Fibroblast of gingiva (primary cell): ENCODE data around the gene ARHGEF7.
"Not testable (repeated sequence)": the region's sequence is repeated elsewhere in the genome, so short reads cannot be mapped to it uniquely, and the experiment has no call there.

Source experiments
- DNase-seq: peaks from one replicate; pipeline ENCODE4 v3.0.0-alpha.2; 2011; ENCODE audit warnings: low read depth

ARHGEF7 gene

DNA sequence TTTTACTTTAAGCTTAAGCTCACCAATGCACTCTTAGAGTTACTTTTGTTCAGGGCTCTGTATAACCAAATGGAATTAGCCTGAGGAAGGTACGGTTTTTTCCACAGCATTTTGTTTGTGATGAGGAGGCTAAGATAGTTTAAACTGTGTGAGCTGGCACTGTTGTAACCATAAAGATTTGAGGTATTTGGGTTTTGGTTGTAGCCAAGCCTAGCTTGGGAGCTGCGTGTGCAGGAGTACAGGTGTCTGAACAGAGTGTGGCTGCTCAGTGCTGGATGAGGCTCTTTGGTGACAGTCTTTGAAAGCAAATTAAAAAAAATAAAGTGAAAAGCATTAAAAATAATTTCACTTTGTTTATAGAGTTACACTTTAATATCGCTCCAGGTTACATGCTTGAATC is 56.0 kb downstream of the ARHGEF7 start:
- no peak for DNase-seq

DNA sequence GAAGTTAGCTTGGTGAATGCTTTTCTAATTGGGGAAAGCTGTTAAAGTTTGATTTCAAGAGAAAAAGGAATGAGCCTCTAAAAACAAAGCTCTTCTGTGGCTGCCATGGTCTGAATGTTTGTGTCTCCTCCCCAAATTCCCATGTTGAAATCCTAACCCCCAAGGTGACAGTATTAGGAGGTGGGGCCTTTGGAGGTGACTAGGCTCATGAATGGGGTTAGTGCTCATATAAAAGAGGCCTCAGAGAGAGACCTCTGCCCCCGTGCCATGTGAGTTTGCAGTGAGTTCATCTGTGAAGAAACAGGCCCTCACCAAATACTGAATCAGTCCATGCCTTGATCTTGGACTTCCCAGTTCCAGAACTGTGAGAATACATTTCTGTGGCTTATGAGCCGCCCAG is 56.5 kb downstream of the ARHGEF7 start:
- no peak for DNase-seq

DNA sequence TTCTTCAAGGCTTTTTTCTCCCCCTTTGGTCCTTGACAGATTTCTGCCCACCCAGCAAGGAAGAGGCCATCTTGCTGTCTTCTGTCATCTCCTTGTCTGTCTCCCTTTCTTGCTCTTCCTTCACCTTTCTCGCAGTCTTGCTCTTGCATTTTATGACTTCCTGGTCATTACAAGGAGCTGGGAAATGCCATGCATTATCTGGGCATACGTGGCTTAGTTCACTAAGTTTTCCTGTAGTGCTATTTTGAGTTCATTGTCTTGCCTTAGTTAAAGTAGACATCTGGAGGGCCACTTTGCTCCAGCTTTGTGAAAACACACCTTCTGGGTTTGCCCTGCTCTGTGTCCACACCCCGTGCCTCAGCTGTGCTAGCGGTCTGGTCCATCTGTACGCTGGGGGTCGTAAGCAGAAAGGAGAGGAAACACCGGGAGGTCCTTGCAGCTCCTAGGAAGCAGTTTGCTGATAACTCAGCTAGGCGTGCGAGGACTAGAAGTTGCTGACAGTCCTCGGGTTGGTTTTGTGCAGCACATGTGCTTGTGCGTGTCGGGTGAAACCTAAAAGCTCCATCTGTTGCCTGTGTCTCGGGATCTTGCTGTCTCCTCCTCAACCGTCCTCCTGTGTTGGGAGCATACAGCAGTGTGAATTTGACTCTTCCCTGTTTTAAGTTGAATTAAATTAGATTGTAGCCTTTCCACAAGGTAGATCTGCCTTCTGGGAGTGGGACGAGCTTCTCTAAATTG is 59.4 kb downstream of the ARHGEF7 start:
- no peak for DNase-seq

DNA sequence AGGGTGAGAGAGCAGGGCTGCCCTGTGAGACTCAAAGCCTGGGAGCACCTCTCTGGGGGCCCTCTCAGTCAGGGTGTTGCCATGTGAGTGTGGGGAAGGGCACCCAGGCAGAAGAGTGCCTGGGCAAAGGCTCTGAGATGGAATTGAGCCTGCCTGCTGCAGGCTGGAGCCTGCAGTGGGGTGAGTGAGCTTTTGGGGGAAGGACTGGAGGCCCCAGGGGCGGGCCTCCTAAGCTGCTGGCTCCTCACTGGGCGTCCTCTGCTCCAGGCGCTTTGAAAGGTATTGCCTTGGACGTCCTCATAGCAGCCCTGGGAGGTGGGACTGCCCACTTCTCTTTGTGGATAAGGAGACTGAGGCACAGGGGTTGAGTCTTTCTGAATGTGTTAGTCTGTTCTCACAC is 60.3 kb downstream of the ARHGEF7 start:
- no peak for DNase-seq

DNA sequence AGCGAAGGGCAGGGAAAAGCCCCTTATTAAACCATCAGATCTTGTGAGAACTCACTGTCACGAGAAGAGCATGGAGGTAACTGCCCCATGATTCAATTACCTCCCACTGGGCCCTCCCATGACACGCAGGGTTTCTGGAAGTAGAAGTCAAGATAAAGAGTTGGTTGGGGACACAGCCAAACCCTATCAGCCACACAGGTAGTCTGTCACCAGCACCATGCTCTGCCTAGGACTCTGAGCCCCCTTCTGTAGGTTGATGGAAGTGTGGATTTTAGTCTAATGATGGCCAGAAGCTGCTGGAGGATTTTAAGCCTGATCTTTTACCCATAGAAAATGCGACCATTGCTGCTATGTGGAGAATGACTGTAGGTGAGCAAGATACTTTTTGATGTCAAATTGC is 60.8 kb downstream of the ARHGEF7 start:
- no peak for DNase-seq

DNA sequence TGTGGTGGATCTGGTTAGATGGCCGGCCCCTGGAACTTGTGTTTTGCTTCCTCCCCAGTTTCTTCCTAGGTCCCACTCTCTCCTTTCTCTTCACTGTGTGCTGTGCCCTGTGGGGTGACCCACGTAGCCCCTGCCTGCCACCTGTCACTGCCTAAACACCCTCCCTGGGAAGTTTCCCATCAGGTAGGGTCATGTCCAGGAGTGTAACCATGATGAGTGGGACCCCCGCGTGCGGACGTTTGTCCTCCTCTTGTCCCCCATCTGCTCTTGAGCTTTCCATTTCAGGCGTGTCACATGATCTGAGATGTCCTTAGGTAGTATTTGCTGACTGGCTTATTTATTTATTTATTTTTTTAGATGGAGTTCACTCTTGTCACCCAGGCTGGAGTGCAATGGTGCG is 61.3 kb downstream of the ARHGEF7 start:
- DNase-seq, result no peak

DNA sequence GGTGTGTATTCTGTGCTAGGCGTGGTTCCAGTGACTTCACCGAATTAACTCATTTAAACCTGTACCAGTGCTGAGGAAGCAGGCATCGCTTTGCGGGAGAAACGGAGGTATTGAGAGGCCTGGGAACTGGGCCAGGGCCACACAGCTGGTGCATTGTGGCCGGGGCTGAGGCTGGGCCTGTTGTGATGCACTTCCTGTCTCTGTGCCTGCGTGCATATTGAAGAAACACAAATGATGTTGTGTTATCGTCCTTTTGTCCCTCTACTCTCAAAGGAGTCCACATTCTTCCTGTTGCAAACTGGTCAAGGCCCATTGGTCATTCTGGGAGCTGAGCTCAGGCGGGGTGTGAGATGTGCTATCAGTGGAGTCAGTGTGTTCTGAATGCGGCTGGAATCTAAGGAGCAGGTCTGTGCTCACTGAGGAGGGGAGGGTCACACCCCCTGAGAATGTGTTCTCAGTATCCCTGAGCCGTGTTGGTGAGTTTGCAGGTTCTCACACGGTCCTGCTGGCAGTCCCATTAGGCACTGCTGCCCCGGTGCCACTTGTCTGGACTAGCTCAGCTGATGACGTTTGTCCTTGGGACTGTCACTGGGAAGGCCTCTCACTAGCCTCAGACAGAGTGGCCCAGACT is 62.1 kb downstream of the ARHGEF7 start:
- DNase-seq, result no peak

DNA sequence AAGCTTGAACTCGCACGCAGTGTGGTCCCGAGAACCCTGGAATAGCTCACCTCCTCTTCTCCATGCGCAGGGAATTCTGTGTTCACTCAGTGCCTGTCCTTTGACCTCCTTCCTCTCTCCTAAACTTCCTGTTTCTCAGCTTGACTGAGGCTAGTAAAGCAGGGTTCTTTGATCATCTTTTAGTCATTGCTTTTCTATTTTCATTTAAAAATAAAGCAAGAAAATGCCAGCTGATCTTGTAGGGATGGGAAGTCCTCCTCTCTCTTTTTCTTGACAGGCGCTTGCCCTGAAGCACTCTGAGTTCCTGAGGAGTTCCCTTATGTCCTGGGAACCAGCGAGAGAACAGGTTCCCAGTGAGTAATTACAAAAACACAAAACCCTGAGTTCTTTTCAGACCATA is 62.8 kb downstream of the ARHGEF7 start:
- no peak for DNase-seq

DNA sequence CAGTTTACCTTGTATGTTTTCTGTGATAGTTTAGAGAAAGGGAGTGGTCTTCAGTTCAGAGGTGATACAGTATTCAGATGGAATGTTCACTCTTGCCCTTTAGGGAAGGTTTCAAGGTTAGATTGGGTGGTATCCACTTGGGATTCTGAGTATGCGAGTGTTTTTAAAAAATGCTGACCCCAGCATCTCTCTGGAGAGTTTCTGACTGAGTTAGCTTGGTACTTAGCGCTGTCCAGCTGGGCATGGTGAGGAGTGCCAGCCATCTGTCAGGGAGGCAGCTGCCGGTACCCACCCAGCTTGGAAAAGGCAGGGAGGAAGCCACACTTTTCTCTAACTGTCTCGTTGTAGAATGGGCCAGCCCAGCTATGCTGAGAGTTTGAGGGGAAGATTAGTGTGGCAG is 63.3 kb downstream of the ARHGEF7 start:
- no peak for DNase-seq

DNA sequence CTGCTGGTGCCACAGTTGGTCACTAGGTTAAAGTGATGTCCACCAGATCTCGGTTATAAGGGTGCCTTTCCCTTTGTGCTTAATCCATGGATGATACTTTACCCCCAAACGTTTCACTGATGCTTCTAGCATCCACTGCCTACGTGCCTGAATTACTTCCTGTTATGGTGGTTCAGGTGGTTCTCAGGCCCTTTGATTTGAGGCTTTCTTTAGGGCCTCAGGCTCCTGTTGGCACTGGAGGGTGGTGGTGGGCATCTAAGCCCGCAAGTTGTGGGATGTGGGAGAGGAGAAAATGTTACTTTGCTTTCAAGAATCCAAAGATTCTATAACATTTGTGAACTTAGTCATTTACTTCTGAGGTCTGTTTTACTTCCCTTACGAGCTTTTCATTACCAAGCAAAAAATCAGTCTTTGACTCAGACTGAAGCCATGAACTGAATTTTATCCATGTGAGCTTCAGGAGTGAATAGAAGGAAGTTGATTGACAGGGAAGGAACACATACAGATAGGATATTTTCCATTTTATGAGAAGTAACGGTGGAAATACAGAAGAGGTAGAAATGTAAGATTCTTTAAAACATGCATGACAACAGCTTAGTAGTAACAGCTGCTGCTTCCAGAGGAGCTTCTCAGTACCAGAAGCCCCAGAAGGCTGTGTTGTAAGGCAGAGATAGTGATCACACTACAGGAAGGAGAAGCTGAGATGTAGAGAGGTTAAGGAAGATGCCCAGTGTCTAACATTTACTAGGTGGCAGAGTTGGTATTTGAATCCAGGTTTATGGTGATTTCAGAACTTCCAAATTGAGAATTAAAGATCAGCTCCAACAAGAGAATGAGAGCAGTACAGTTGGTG is 65.0 kb downstream of the ARHGEF7 start:
- no peak for DNase-seq

DNA sequence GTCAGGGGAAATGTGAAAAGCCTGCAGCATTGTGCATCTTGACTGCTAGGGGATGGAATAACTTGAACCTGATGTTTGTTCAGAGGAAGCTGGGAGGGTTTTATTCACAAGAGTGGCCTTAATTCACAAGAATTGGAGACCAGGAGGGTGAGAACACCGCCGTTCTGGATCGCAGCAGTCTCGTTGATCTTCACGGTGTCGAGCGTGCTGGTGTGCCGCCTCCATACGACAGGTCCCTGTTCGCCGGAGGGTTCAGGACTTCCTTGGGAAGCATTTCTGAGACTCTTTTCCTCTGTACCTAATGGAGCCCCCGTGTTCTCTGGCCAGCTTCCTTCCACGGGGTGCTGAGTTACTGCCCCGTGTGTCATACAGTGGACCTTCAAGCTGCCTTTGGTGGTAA is 66.9 kb downstream of the ARHGEF7 start:
- no peak for DNase-seq

DNA sequence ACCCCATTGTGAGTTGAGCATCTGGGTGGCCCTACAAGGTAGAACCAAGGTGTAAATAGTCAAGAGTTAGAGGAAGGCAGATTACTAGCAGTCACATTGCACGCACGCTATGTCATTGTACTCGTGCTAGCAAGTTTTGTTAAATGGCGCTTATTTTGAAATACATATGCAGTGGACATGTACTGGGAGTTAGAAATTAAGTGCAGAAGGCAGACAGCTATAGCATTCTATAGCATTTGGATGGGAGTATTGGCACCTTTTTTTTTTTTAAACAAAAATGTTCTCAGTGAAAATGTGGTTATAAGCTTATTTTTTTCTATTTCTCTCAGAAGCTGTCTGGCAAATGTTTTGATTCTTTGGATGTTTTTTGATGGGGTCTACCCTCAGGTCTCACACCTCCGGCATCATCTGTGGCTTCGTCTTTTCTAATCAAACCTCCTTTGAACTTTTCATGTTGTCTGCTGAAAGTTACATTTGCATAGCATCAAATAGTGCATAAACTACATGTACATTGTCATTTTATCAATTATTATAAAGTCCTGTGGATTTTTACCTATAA is 68.1 kb downstream of the ARHGEF7 start:
- no peak for DNase-seq

DNA sequence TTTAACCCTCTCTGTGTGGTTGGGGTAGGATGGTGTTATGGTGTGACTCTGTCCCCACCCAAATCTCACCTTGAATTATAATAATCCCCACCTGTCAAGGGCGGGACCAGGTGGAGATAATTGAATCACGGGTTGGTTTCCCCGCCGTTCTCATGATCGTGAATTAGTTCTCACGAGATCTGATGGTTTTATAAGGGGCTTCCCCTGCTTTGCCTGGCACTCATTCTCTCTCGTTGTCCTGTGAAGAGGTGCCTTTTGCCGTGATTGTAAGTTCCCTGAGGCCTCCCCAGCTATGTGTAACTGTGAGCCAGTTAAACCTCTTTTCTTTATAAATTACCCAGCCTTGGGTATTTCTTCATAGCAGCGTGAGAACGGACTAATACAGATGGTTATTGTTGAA is 68.8 kb downstream of the ARHGEF7 start:
- no peak for DNase-seq

DNA sequence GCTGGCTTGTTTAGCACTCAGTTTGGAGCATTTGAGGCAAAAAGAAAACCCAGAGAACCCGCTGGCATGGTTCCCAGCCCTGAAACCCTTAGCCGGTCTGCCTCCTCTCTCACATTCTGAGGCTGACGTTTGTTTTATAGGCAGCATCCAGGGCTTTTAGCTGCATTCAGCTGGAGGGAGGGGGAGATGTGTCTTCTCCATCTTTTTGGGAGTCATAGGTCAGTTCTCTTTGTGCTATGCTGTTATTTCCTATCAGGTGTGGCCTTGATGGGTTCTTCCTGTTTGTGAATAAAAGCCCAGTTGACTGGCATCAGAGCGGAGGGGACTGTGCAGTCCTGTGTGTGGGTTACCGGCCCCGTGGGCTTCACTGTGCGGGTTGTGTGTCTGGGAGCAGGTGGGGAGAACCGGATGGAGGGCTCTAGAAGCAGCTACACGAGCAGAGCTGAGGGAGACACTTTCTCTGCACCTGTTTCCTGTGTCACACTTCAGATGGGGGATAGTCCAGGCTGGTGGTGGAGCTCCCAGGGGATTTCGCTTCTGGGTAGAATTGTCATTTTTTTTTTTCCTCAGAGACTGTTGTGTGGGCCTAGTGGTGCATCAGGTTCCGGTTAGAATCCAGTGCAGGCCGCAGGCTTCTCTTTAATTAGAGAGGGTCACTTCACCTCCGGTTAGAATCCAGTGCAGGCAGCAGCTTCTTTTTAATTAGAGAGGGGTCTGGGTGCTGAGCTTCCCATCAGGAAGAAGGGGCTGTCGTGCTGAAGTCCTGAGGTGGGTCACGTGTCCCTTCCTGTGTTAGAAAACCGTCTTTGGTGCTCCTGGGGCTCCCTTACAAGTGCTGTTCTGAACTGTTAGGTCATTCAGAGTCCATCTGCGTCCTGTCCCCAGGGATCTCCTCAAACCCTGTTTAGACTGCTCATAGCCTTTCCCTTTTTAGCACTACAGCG is 69.6 kb downstream of the ARHGEF7 start:
- DNase-seq, result no peak

DNA sequence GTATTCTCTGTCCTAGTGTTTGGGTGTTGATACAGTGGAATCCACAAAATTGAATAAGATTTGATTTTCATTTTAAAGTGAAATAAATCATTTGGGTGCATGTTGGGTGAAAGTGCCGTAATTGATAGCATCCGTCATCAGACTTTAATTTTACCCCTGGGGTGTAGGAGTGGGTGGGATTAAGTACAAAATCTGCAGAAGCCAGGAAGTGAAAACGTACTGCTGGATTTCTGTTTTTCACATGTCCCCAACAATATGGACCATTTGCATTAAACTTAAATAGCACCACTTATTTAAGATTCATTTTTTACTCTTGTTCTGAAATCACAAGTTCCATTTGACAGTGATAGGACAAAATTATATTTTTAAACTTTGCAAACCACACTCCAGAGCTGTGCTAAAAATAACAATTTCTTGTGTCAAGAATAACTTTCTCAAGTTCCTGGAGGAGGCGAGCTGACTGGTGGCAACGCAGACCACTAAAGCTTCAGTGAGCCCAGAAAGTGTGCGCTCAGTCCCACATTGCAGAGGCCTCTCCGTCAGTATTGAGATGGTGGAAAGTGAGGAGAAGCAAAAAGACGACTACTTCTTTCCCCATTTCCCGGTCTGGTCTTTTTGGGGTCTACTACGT is 71.3 kb downstream of the ARHGEF7 start:
- no peak for DNase-seq

DNA sequence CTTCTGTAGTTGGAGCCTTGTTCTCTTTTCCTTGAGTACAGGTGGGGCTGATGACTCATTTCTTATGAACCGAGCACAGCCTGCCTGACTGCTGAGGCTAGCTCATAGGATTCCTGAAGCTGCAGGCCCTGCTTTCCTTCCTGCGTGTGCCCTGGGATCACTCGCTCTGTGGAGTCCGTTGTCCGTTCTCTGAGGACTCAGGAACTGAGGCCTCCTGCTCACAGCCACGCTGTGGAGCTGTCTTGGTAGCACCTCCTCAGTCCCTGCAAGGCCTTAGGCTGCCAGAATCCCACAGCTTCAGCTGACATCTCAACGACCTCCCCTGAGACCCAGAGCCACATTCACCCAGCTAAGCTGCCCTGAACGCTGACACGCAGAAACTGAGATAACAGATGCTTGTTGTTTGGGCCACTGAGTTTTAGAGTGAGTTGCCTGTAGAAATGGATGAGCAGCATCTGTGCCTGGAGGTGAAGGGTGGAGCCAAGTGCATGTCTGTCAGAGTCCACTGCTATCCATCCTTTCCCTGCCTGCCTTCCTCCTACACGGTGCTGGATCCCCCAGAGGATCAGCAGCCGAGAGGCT is 72.9 kb downstream of the ARHGEF7 start:
- DNase-seq, result no peak

DNA sequence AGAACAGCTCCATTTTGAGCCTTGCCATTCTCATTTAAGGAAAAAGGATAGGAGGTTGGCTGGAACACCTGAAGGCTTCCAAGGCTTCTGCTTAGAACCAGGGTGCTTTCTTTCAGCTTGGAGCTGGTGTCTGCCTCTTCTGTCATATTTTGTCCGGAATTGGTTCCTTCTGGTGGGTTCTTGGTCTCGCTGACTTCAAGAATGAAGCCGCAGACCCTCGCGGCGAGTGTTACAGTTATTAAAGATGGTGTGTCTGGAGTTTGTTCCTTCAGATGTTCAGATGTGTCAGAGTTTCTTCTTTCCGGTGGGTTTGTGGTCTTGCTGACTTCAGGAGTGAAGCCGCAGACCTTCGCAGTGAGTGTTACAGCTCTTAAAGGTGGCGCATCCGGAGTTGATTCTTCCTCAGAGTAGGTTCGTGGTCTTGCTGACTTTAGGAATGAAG is 74.0 kb downstream of the ARHGEF7 start:
- DNase-seq, result not testable (repeated sequence)

DNA sequence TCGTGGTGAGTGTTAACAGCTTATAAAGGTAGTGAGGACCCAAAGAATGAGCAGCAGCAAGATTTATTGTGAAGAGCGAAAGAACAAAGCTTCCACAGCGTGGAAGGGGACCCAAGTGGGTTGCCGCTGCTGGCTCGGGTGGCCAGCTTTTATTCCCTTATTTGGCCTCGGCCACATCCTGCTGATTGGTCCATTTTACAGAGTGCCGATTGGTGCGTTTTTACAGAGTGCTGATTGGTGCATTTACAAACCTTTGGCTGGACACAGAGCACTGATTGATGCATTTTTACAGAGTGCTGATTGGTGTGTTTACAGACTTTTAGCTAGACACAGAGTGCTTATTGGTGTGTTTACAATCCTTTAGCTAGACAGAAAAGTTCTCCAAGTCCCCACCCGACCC is 74.4 kb downstream of the ARHGEF7 start:
- not testable (repeated sequence) for DNase-seq

DNA sequence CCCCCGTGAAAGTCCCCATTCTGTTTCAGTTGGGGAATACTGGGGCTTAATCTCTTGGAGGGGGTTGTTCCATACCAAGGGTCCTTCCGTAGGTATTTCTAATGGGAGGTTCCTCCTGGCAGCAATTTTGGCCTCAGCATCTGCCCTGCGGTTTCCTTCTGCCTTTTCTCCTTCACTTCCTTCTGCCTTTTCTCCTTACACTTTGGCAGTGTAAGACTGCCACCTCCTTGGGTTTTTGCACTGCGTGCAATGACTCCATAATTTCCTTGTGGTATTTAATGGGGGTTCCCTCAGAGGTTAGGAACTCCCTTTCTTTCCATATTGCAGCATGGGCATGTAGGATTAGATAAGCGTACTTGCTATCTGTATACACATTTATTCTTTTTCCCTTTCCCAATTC is 78.1 kb downstream of the ARHGEF7 start:
- not testable (repeated sequence) for DNase-seq

DNA sequence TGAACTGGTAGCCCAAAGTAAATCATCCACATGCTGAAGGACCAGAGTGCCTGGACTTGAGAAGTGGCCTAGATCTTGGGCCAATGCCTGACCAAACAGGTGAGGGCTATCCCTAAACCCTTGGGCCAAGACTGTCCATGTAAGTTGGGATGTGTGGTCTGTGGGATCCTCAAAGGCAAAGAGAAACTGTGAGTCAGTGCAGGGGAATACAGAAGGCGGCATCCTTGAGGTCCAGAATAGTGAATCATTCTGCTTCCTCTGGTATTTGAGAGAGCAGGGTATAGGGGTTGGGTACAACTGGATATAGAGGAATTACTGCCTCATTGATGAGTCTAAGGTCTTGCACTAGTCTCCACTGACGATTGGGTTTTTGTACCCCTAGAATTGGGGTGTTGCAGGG is 79.5 kb downstream of the ARHGEF7 start:
- peak; percentile 40 for DNase-seq
